GM12864 (cell line): Measurements from ENCODE around the gene UBTD2.

Experiments
- DNase-seq: peaks from one replicate; pipeline ENCODE4 v3.0.0-alpha.2; 2011; ENCODE audit warnings: low read depth
- H3K4me3 ChIP-seq: 2 replicates; pipeline ENCODE4 v1.5.1; 2011; ENCODE audit warnings: mild to moderate bottlenecking, low read depth, low read length, control low read depth
- TF ChIP-seq, protein P1 (sequence below): IDR thresholded peaks from 2 replicates; pipeline ENCODE4 v1.5.1; 2011; ENCODE audit warnings: low read depth, mild to moderate bottlenecking, moderate library complexity, low read length, control low read depth, inconsistent platforms; ENCODE audit errors: missing control alignments

The UBTD2 gene

DNA sequence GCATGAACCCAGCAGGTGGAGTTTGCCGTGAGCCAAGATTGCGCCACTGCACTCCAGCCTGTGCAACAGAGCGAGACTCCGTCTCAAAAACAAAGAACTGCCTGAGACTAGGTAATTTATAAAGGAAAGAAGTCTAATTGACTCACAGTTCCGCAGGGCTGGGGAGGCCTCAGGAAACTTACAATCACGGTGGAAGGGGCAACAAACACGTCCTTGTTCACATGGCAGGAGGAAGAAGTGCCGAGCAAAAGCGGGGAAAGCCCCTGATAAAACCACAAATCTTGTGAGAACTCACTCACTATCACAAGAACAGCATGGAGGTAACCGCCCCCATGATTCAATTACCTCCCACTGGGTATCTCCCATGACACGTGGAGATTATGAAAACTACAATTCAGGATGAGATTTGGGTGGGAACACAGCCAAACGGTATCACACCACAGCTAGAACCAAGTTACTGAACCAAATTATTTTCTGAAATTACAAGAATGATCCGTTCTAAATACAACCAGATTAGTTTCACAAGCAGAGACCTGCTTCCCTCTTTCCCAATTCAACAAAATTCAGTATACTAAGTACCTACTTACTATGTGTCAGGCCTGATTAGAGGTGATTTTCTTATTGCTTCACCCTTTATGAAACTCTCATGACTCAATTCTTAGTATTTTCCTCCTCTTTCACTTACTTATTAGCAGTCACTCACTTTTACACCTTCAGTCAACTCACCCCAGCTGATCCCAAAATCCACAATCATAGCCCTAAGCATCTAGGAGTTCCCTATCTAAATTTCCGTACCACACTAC is 8.4 kb downstream of the UBTD2 start:
- peak; percentile 31 for DNase-seq
- no peak overlapping the region for H3K4me3 ChIP-seq
- TF ChIP-seq, protein P1, sequence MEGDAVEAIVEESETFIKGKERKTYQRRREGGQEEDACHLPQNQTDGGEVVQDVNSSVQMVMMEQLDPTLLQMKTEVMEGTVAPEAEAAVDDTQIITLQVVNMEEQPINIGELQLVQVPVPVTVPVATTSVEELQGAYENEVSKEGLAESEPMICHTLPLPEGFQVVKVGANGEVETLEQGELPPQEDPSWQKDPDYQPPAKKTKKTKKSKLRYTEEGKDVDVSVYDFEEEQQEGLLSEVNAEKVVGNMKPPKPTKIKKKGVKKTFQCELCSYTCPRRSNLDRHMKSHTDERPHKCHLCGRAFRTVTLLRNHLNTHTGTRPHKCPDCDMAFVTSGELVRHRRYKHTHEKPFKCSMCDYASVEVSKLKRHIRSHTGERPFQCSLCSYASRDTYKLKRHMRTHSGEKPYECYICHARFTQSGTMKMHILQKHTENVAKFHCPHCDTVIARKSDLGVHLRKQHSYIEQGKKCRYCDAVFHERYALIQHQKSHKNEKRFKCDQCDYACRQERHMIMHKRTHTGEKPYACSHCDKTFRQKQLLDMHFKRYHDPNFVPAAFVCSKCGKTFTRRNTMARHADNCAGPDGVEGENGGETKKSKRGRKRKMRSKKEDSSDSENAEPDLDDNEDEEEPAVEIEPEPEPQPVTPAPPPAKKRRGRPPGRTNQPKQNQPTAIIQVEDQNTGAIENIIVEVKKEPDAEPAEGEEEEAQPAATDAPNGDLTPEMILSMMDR, result no peak

DNA sequence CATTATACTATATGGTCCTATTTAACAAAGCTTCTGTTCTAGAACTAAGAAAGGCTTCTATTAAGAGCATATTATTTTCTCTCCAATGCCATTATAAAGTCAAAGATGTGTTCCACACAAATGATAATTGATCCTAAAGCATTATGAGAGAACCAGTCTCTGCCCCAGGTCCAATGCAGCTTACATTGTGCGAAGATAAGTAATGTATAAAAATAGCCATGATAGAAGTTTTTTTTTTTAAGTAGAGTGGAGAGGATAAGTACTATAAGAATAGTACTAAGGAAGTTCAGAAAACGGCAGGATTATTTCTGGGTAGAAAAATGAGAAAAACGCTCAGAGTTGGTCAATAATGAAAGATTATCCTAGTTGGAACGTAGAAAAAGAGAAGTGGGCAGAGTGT is 15.6 kb downstream of the UBTD2 start:
- TF ChIP-seq, protein P1, result no peak
- no peak for DNase-seq
- H3K4me3 ChIP-seq, result no peak overlapping the region

DNA sequence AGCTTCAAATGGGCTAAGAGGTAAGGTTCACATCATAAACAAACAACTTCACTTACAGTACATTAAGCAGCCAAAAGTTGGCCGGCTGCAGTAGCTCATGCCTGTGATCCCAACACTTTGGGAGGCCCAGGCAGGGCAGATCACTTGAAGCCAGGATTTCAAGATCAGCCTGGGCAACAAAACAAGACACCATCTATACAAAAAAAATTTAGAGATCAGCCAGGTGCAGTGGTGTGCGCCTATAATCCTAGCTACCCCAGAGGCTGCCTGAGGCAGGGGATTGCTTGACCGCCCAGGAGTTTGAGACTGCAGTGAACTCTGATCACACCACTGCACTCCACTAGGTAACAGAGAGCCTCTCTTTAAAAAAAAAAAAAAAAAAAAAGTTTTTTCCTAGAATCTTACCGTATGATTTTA is 16.9 kb downstream of the UBTD2 start:
- DNase-seq, result no peak
- no peak overlapping the region for H3K4me3 ChIP-seq
- TF ChIP-seq, protein P1, result no peak

DNA sequence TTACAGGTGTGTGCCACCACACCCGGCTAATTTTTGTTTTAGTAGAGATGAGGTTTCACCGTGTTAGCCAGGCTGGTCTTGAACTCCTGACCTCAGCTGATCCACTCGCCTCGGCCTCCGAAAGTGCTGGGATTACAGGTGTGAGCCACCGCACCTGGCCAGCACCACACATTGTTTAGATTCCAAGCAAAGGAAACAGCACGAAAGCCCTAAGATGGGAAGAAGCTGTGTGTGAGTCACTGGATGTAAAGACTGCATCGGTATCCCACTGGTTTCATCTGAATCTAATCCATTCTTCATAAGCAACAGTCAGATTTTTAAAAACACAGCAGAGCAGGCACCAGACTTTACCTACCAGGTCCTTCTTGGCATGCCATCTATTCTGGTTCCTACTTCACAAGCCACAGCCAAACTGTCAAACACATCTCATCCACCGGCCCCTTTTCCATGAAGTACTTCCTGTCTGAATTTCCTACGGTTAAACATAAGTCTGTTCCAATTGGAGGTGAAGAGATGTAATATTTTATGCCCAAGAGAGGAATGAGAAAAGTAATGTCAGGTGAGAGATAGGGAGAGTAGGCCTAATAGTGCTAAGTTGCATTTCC is 17.4 kb downstream of the UBTD2 start:
- no peak overlapping the region for H3K4me3 ChIP-seq
- TF ChIP-seq, protein P1, result no peak
- no peak for DNase-seq

DNA sequence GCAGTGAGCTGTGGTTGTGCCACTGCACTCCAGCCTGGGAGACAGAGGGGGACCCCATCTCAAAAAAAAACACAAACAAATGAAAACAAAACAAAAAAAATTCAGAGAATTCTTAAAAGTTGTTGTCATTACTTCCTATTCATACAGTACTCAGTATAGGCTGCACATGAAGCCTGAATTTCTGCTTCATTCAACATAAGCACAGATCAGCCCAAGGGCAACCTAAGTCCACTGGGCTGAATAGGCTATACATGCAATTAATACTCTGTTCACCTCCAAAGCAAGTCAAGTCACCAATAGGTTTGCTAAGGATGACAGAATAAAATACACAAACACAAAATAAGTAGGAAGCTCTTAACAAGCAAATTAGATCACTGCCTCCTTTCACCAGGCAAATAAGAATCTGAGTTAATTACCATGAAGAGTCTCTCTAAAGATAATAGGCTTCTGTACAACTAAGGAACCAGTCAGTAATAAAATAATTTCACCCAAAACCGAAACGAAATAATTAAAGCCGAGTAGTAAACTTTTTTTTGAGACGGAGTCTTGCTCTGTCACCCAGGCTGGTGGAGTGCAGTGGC is 18.7 kb downstream of the UBTD2 start:
- DNase-seq, result no peak

DNA sequence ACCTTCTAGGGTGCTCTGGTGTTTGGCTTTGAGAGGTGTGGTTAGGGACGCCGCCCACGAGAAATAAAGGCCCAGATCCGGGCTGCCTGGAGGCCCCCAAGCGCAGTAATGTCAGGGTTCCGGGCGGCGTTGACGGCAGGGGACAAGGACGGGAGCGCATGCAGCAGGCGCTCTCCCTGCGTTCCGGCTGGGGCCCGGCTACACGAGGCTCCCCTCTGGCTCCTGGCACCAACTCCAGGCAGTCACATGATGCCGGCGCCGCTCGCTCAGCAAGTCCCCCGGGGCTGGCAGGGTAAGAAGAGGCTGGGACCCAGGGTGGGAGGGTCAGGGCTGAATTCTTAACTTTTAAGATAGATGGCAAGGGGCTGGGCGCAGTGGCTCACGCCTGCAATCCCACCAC is 28.1 kb downstream of the UBTD2 start:
- DNase-seq, result no peak
- no peak overlapping the region for H3K4me3 ChIP-seq
- TF ChIP-seq, protein P1, result no peak

More for the DNA sequence above, 18.7 kb downstream of the UBTD2 start:
- H3K4me3 ChIP-seq, result no peak overlapping the region
- TF ChIP-seq, protein P1, result no peak
